Measurements from ENCODE around the gene AKAP8.

Gene AKAP8

GRCh38 chr19:15379083-15379998 is at the start of gene AKAP8:
TSS of gene AKAP8 (minus strand) at chr19:15379787. CDS start at chr19:15379731, 56 bp downstream.
- peak within 1 kb of the TSS; percentile 99 for H3K27ac ChIP-seq
- TF ChIP-seq CTCF (conservative IDR thresholded peaks at IDR 0.05) = no peak
- peak; percentile 79; the same call in 1 of the 2 replicates for TF ChIP-seq ZFX (IDR thresholded peaks at IDR 0.05)

DNA sequence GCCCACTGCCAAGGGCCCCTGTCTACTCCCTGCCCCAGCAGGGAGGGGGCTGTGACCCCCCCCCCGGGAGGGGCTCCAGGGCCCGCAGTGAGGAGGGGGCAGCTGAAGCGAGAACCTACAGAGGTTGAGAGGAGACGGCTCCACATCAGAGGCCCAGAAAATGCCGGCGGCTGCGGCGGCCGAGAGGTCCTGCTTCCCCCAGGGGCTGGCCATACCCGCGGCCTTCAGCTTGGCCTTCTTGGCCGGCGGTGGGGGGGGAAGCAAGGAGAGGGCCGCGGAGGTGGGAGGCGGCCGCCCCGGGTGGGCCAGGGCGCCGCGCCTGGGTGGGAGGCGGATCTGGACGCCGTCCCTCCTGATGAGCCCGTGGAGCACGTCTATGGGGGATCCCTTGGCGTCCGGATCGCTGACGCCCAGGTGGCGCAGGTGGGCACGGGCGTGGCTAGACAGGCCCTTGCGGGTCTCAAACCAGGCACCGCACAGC is 48.4 kb upstream of the AKAP8 start:
- H3K27ac ChIP-seq = no peak overlapping the region
- TF ChIP-seq ZFX (IDR thresholded peaks at IDR 0.05) (no peak), CTCF (conservative IDR thresholded peaks at IDR 0.05) (no peak)

GRCh38 chr19:15427350-15427700 is 47.7 kb upstream of the AKAP8 start:
- no peak overlapping the region for H3K27ac ChIP-seq
- TF ChIP-seq CTCF (conservative IDR thresholded peaks at IDR 0.05) (no peak), ZFX (IDR thresholded peaks at IDR 0.05) (no peak)

- H3K27ac ChIP-seq = no peak overlapping the region
- TF ChIP-seq ZFX (IDR thresholded peaks at IDR 0.05) (no peak), CTCF (conservative IDR thresholded peaks at IDR 0.05) (no peak)
These were observed 47.1 kb upstream of the AKAP8 start for GRCh38 chr19:15426485-15427349.

DNA sequence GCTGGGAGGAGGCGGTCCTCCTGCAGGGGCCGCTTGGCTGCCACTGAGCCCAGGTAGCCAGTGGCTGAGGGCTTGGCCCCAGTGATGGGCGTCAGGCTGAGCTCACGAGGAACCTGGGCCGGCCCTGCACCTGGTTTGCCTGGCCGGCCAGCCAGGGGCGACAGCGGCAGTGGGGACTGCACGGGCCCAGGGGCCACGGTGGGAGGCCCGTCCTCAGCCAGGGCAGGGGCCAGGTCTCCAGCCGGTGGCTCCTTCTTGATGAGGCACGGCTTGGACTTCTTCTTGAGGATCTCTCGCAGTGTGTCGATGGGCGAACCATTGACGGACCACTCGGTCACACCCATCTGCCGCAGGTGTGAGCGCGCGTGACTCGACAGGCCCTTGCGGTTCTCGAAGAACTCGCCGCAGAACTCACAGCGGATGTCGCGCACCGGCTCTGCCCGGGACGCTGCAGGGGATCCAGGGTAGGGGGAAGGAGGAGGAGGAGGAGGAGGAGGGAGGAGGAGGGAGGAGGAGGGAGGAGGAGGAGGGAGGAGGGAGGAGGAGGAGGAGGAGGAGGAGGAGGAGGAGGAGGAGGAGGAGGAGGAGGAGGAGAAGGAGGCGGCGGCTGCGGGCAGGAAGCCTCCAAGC is 45.8 kb upstream of the AKAP8 start:
- H3K27ac ChIP-seq = no peak overlapping the region
- TF ChIP-seq ZFX (IDR thresholded peaks at IDR 0.05) (no peak), CTCF (conservative IDR thresholded peaks at IDR 0.05) (no peak)

GRCh38 chr19:15424692-15425272 is 45.2 kb upstream of the AKAP8 start:
- TF ChIP-seq CTCF (conservative IDR thresholded peaks at IDR 0.05) (no peak), ZFX (IDR thresholded peaks at IDR 0.05) (no peak)
- no peak overlapping the region for H3K27ac ChIP-seq

All from C4-2B (cell line).